Fibroblast of the aortic adventitia (primary cell): ENCODE measurements around the gene USH2A. TPM values are rescaled to one million over a fixed set of nuclear protein-coding genes. Genes with fewer than 3 reads are reported as not detected.

ENCODE experiments used
- DNase-seq: peaks from one replicate; pipeline ENCODE4 v3.0.0-alpha.2; 2010; ENCODE audit warnings: low read depth
- H3K4me3 ChIP-seq: 2 replicates; pipeline ENCODE4 v1.5.1; 2011; ENCODE audit warnings: low read depth, mild to moderate bottlenecking, control low read depth, low read length, moderate library complexity
- CTCF ChIP-seq: IDR thresholded peaks from 2 replicates; pipeline ENCODE4 v1.5.1; 2011; ENCODE audit warnings: mild to moderate bottlenecking, low read length, control low read depth, inconsistent platforms; ENCODE audit not compliant: insufficient read depth
- total RNA-seq: library from RNA; depleted of rRNA; stranded (reverse); fragments of >200 nt; gene quantifications from 2 replicates; pipeline ENCODE4 v1.2.3, GENCODE V29; 2012; ENCODE audit warnings: low replicate concordance

The USH2A gene
- total RNA-seq, 1 donor = under 0.01 TPM

- H3K4me3 ChIP-seq = no peak overlapping the region
- no peak for TF ChIP-seq CTCF
Measured at GRCh38 chr1:215779729-215780128, 643.5 kb downstream of the USH2A start.

GRCh38 chr1:215777370-215777925 is 645.8 kb downstream of the USH2A start:
- peak; percentile 30 for DNase-seq
- H3K4me3 ChIP-seq = no peak overlapping the region
- TF ChIP-seq CTCF = no peak

More at GRCh38 chr1:215779729-215780128, 643.5 kb downstream of the USH2A start:
- DNase-seq = no peak

DNA sequence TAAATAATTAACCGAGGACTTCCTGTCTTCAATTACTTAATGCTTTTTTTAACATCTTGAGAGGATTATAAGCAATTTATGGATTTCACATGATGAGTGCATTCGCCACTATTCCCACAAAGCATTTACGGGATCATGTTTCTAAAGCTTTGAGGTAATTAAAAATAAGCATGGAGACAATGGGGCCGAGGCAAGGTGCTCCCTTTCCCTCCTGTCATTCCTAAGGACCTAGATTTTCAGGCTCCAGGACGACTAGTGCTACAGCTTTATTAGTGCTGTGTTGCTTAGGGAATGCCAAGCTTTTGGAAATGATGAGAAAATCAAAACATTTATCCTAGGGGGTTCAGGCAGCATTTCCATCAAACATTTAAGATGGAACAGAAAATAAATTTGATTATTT is 646.9 kb downstream of the USH2A start:
- no peak for TF ChIP-seq CTCF
- no peak overlapping the region for H3K4me3 ChIP-seq
- no peak for DNase-seq

DNA sequence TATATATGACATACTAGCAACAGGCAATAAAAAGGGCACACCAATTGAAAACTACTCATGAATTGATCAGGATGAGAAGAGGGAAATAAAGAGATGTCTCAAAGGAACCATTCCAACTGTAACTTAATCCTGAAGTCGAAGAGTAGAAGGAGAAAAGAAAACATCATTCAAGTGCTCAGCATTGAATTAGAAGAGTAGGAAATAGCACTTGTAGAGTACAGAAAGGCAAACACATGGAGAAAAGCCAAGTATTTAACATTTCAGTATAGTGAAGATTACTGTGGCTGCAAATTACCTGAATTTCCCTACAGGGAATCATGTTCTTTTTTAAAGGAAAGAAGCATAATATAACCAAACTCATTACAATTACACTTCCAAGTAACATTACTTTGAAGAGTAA is 651.1 kb downstream of the USH2A start:
- DNase-seq = no peak
- no peak overlapping the region for H3K4me3 ChIP-seq
- no peak for TF ChIP-seq CTCF

DNA sequence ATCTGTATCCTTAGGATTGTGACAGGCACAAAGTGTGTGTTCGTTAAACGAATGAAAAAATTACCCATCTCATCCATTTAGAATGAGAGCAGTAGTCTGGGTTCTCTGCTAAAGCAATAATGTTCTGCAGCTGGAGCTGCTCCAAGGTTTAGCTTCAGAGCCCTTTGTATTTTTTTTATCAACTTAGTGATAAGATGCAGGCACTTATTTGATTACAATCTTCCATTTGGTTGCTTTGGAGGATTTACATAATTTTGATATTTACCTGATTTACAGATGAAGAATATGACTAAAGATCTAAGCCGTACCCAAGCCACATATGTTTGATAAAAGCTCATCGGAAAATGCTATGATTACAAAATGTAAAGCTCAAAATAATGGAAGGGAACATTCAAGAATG is 654.9 kb downstream of the USH2A start:
- no peak for TF ChIP-seq CTCF
- H3K4me3 ChIP-seq = no peak overlapping the region
- DNase-seq = no peak

DNA sequence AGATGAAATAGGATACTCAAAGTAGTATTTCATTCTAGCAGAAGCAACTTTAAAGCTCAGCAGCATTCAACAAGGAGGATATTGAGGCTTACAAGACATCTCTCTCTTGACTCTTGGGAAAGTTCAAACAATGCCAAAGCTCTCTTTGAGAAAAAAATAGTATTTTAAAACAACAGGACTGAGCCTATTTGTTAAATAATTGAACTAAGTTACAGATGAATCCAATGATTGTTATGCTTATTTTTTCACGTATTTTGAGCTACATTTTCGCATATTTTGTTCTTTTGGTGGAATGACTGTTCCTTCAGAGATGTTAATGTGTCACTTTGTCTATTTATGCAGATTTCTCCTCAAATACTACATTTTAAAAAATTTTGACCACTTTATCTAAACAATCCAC is 655.5 kb downstream of the USH2A start:
- no peak overlapping the region for H3K4me3 ChIP-seq
- no peak for DNase-seq
- no peak for TF ChIP-seq CTCF

GRCh38 chr1:215766521-215766920 is 656.7 kb downstream of the USH2A start:
- no peak for DNase-seq
- no peak for TF ChIP-seq CTCF
- no peak overlapping the region for H3K4me3 ChIP-seq
